ENCODE measurements around the gene NPLOC4. TPM values are rescaled to one million over a fixed set of nuclear protein-coding genes. Genes with fewer than 3 reads are reported as not detected.

The NPLOC4 gene
- total and polyA plus RNA-seq, 2 experiments from 2014 or later = 51.4 to 64.6 TPM

DNA sequence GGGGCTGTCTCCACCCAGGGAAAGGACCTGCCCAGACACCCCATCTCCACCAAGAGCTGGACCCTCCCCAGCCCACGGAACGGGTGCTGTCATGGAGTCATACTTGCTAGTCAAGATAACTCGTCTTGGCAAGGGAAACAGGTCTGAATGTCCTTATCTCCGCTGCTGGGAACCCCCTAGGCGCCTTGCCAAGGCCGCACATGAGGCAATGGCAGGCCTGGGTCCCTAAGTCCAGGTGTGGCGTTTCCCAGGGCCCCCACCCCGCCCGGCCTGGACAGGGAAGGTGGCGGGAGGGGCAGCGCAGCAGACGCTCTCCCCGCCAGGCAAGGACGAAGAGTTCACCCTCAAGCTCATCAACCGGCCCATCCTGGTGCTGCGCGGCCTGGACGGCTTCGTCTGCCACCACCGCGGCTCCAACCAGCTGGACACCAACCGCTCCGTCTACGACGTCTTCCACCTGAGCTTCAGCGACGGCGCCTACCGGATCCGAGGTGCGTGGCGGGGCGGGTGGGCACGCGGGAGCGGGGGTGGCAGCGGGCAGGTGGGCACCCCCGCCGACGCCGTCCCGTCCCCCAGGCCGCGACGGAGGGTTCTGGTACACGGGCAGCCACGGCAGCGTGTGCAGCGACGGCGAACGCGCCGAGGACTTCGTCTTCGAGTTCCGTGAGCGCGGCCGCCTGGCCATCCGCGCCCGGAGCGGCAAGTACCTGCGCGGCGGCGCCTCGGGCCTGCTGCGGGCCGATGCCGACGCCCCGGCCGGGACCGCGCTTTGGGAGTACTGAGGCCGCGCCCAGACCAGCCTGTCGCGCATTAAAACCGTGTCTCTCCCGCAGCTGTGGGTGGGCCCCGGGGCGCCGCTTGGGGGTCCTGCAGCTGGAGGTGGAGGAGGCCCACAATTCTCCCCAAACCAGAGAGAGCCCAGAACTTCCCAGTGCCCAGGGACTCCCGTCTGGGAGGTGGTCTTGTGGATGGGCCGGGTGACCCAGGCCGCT lies 100.3 kb downstream of the NPLOC4 start:
- WGBS, 2 experiments (ENCODE audit: low coverage in 1 of 2, low lambda C conversion rate in 2 of 2, missing lambda C conversion rate in 2 of 2) = 16 to 21% methylated on average over 52 to 75 of the region's 89 CpGs
- in situ Hi-C loops (cut with MboI) = no loop called here
- H3K4me2 ChIP-seq (ENCODE audit: unreplicated experiment) = no peak overlapping the region

DNA sequence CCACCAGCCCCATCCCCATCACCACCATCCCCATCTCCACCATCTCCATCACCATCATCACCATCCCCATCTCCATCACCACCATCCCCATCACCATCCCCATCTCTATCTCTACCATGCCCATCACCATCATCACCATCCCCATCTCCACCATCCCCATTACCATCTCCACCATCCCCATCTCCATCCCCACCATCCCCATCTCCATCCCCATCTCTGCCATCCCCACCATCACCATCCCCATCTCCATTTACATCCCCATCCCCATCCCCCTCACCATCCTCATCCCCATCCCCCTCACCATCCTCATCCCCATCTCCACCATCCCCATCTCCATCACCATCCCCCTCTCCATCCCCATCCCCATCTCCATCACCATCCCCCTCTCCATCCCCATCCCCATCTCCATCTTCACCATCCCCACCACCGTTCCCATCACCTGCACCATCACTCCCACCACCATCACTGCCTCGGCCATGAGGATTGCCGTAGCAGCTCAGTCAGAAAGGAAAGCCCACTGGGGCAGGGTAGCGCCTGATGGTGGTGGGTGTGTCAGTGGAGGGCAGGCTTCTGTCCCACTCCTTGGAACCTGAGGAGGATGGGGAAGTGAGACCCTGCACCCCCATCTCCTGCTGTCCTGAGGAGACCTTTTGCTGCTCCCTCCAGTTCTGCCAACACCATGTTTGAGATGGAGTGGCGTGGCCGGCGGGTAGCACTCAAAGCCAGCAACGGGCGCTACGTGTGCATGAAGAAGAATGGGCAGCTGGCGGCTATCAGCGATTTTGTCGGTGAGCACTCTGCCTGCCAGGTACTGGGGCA lies 101.2 kb downstream of the NPLOC4 start:
- H3K27me3 ChIP-seq (replicated peaks; ENCODE audit: insufficient read depth) = no peaks in the 10 kb centered on the region
- H3F3A ChIP-seq (ENCODE audit: insufficient read depth) = no peaks in the 10 kb centered on the region
- no peaks in the 10 kb centered on the region for H3K4me1 ChIP-seq (ENCODE audit: insufficient read depth)
- in situ Hi-C loops (cut with MboI) = no loop called here
- no peaks in the 10 kb centered on the region for H3K9me2 ChIP-seq (ENCODE audit: insufficient read depth)
- no peaks in the 10 kb centered on the region for H4K20me1 ChIP-seq (ENCODE audit: insufficient read depth)
- no peaks in the 10 kb centered on the region for H3K79me2 ChIP-seq (ENCODE audit: insufficient read depth)
- no peak overlapping the region for H3K9ac ChIP-seq
- no peak for DNase-seq
- 43 to 59% methylated on average over 13 of the region's 13 CpGs for WGBS, 2 experiments (ENCODE audit: low coverage in 1 of 2, low lambda C conversion rate in 2 of 2, missing lambda C conversion rate in 2 of 2)
- H3K4me2 ChIP-seq (ENCODE audit: unreplicated experiment) = no peak overlapping the region
- H3K4me3 ChIP-seq = no peak overlapping the region
- H3K36me3 ChIP-seq (ENCODE audit: low read depth) = no peaks in the 10 kb centered on the region; the same call in 1 of the 2 replicates
- H3K27ac ChIP-seq = no peak overlapping the region
- H2AFZ ChIP-seq = no peak overlapping the region
- TF ChIP-seq EZH2phosphoT487 (IDR thresholded peaks at IDR 0.05; ENCODE audit: insufficient read depth, low read depth) (no peak), EZH2 (IDR thresholded peaks at IDR 0.05; ENCODE audit: insufficient read depth, poor library complexity, severe bottlenecking) (no peak)
- no peaks in the 10 kb centered on the region for H3K9me3 ChIP-seq (ENCODE audit: low read depth)

More for the DNA sequence above, 100.3 kb downstream of the NPLOC4 start:
- Histone ChIP-seq H3K9me3 (ENCODE audit: low read depth) (no peaks in the 10 kb centered on the region), H3K4me3 (no peak overlapping the region), H2AFZ (no peak overlapping the region), H3K9ac (no peak overlapping the region), H3K36me3 (ENCODE audit: low read depth) (no peaks in the 10 kb centered on the region; the same call in 1 of the 2 replicates), H4K20me1 (ENCODE audit: insufficient read depth) (no peaks in the 10 kb centered on the region), H3K27ac (no peak overlapping the region), H3K9me2 (ENCODE audit: insufficient read depth) (no peaks in the 10 kb centered on the region), H3K4me1 (ENCODE audit: insufficient read depth) (no peaks in the 10 kb centered on the region), H3K79me2 (ENCODE audit: insufficient read depth) (no peaks in the 10 kb centered on the region), H3K27me3 (replicated peaks; ENCODE audit: insufficient read depth) (no peaks in the 10 kb centered on the region), H3F3A (ENCODE audit: insufficient read depth) (no peaks in the 10 kb centered on the region)
- TF ChIP-seq EZH2phosphoT487 (IDR thresholded peaks at IDR 0.05; ENCODE audit: insufficient read depth, low read depth) (no peak), EZH2 (IDR thresholded peaks at IDR 0.05; ENCODE audit: insufficient read depth, poor library complexity, severe bottlenecking) (no peak)
- DNase-seq = peak; percentile 47

DNA sequence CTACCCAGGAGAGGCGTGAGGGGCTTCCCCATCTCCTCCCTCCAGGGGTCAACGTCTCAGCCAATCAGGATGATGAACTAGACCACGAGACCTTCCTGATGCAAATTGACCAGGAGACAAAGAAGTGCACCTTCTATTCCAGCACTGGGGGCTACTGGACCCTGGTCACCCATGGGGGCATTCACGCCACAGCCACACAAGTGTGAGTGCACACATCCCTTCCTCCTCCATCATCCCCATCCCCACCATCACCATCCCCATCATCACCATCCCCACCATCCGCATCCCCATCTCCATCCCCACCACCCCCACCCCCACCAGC lies 101.9 kb downstream of the NPLOC4 start:
- Histone ChIP-seq H3K27ac (no peak overlapping the region), H3K27me3 (replicated peaks; ENCODE audit: insufficient read depth) (no peaks in the 10 kb centered on the region), H2AFZ (no peak overlapping the region), H3K9me3 (ENCODE audit: low read depth) (no peaks in the 10 kb centered on the region), H3K79me2 (ENCODE audit: insufficient read depth) (no peaks in the 10 kb centered on the region), H3F3A (ENCODE audit: insufficient read depth) (no peaks in the 10 kb centered on the region), H3K9ac (no peak overlapping the region), H3K4me2 (ENCODE audit: unreplicated experiment) (no peak overlapping the region), H3K4me1 (ENCODE audit: insufficient read depth) (no peaks in the 10 kb centered on the region), H4K20me1 (ENCODE audit: insufficient read depth) (no peaks in the 10 kb centered on the region), H3K4me3 (no peak overlapping the region), H3K9me2 (ENCODE audit: insufficient read depth) (no peaks in the 10 kb centered on the region), H3K36me3 (ENCODE audit: low read depth) (no peaks in the 10 kb centered on the region)
- DNase-seq = no peak
- TF ChIP-seq EZH2phosphoT487 (IDR thresholded peaks at IDR 0.05; ENCODE audit: insufficient read depth, low read depth) (no peak), EZH2 (IDR thresholded peaks at IDR 0.05; ENCODE audit: insufficient read depth, poor library complexity, severe bottlenecking) (no peak)
- WGBS, 2 experiments (ENCODE audit: low coverage in 1 of 2, low lambda C conversion rate in 2 of 2, missing lambda C conversion rate in 2 of 2) = 61 to 73% methylated on average over 3 to 5 of the region's 5 CpGs
- in situ Hi-C loops (cut with MboI) = no loop called here

DNA sequence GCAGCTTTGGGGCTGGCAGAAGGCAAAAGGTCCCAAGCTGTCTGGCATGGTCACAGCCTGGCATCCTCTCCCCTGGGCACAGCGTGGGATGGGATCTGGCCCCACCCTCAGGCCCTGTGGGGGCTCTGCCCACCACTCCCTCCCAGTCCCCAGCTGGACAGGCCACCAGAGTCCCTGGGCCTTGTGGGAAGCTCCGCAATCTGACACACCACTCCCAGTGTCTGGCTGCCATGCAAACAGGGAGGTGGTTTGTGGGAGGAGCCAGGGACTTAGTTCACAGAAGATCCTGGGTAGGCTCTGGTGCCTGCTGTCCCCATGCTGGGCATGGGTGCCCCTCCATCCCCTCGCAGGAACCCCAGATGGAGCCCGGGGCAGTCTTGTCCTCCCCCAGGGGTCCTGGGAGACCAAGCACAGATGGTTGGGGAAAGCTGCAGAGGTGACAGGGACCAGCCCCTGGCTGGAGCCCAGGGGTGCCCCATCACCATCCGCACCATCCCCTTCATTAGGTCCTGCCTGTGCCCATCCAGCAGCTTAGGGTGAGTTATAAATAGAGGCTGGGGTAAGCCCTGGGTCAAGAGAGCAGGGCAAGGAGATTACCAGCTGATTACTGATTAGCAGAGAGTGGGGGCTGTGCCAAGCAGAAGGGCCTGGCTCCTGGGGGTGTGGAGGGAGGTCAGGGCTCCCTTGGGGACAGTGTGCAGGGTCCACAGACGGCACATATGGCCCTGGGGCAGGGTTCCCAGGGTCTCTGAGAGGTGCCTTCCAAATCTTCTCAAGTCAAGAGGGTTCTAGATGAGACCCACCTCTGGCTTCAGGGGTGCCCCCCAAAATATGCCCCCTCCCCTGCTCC lies 102.5 kb downstream of the NPLOC4 start:
- no peaks in the 10 kb centered on the region for H4K20me1 ChIP-seq (ENCODE audit: insufficient read depth)
- H2AFZ ChIP-seq = no peak overlapping the region
- no peak overlapping the region for H3K9ac ChIP-seq
- no peaks in the 10 kb centered on the region for H3K9me2 ChIP-seq (ENCODE audit: insufficient read depth)
- DNase-seq = peak; percentile 59
- no peak overlapping the region for H3K27ac ChIP-seq
- H3K4me3 ChIP-seq = no peak overlapping the region
- in situ Hi-C loops (cut with MboI) = no loop called here
- no peaks in the 10 kb centered on the region for H3K79me2 ChIP-seq (ENCODE audit: insufficient read depth)
- no peak overlapping the region for H3K4me2 ChIP-seq (ENCODE audit: unreplicated experiment)
- no peaks in the 10 kb centered on the region for H3K4me1 ChIP-seq (ENCODE audit: insufficient read depth)
- no peaks in the 10 kb centered on the region for H3K36me3 ChIP-seq (ENCODE audit: low read depth)
- no peaks in the 10 kb centered on the region for H3K27me3 ChIP-seq (replicated peaks; ENCODE audit: insufficient read depth)
- TF ChIP-seq EZH2phosphoT487 (IDR thresholded peaks at IDR 0.05; ENCODE audit: insufficient read depth, low read depth) (no peak), EZH2 (IDR thresholded peaks at IDR 0.05; ENCODE audit: insufficient read depth, poor library complexity, severe bottlenecking) (no peak)
- no peaks in the 10 kb centered on the region for H3F3A ChIP-seq (ENCODE audit: insufficient read depth)
- WGBS, 2 experiments (ENCODE audit: low coverage in 1 of 2, low lambda C conversion rate in 2 of 2, missing lambda C conversion rate in 2 of 2) = 43 to 44% methylated on average over 6 of the region's 6 CpGs
- H3K9me3 ChIP-seq (ENCODE audit: low read depth) = no peaks in the 10 kb centered on the region

All from GM23248 (cell line).